Kidney epithelial cell (primary cell): ENCODE data around the gene TDRD7. TPM values are rescaled to one million over a fixed set of nuclear protein-coding genes. Genes with fewer than 3 reads are reported as not detected.

Experiments used
- DNase-seq: peaks from one replicate; pipeline ENCODE4 v3.0.0-alpha.2; 2010; ENCODE audit warnings: low read depth
- H3K27me3 ChIP-seq: 2 replicates; pipeline ENCODE4 v1.6.0; 2011; ENCODE audit warnings: low read length; ENCODE audit not compliant: control insufficient read depth, insufficient read depth
- H3K36me3 ChIP-seq: 2 replicates; pipeline ENCODE4 v1.5.1; 2011; ENCODE audit warnings: low read length; ENCODE audit not compliant: control insufficient read depth, insufficient read depth
- H3K4me3 ChIP-seq: 2 replicates; pipeline ENCODE4 v1.5.1; 2011; ENCODE audit warnings: low read depth, mild to moderate bottlenecking, control low read depth, low read length
- CTCF ChIP-seq: IDR thresholded peaks from 2 replicates; pipeline ENCODE4 v1.5.1; 2011; ENCODE audit warnings: mild to moderate bottlenecking, moderate library complexity, low read length, control low read depth, inconsistent platforms; ENCODE audit not compliant: insufficient read depth, poor library complexity, severe bottlenecking
- total RNA-seq: library from RNA; depleted of rRNA; stranded (reverse); fragments of >200 nt; gene quantifications from 2 replicates; pipeline ENCODE4 v1.2.3, GENCODE V29; 2015

TDRD7 gene
- total RNA-seq, 1 donor from 2014 or later: 8.3 TPM

GRCh38 chr9:97516111-97516510, 104.2 kb downstream of the TDRD7 start:
- no peaks in the 10 kb centered on the region for H3K27me3 ChIP-seq
- H3K36me3 ChIP-seq: no peaks in the 10 kb centered on the region
- no peak for TF ChIP-seq CTCF
- DNase-seq: no peak
- no peak overlapping the region for H3K4me3 ChIP-seq

GRCh38 chr9:97517331-97518089, 105.6 kb downstream of the TDRD7 start:
- TF ChIP-seq CTCF: no peak
- H3K4me3 ChIP-seq: no peak overlapping the region
- DNase-seq: no peak
- no peaks in the 10 kb centered on the region for H3K36me3 ChIP-seq
- H3K27me3 ChIP-seq: no peaks in the 10 kb centered on the region

- no peak for TF ChIP-seq CTCF
- no peaks in the 10 kb centered on the region for H3K27me3 ChIP-seq
Observed at GRCh38 chr9:97518166-97518908, 106.4 kb downstream of the TDRD7 start.

GRCh38 chr9:97518909-97519307, 107.0 kb downstream of the TDRD7 start:
- no peaks in the 10 kb centered on the region for H3K36me3 ChIP-seq
- no peaks in the 10 kb centered on the region for H3K27me3 ChIP-seq
- DNase-seq: peak; percentile 74
- no peak overlapping the region for H3K4me3 ChIP-seq
- TF ChIP-seq CTCF: no peak

More at GRCh38 chr9:97518166-97518908, 106.4 kb downstream of the TDRD7 start:
- no peak for DNase-seq
- H3K4me3 ChIP-seq: no peak overlapping the region
- no peaks in the 10 kb centered on the region for H3K36me3 ChIP-seq

DNA sequence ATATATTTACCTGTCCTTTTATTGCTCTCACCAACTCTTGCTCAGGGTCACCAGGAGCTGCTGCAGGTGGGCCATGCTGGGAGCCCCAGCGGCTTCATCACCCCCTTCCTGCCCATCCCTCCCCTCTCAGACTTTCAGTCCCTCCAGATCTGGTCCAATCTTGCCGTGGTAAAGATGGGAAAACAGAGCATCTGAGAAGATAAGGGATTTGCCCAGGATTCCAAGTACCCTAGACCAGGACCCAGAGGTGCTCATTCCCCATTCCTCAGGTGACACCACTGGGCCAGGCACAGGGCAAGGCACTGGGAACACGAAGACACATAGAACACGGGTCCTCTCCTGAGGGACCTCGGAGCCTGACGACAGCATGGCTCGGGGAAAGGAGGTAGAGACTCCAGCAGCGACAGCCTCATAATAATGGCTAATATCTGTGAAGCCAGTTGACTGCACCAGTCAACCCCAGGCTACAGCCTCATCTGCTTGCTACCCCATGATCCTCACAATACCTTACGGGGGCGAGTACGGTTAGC, 107.6 kb downstream of the TDRD7 start:
- no peak for TF ChIP-seq CTCF
- DNase-seq: no peak
- Histone ChIP-seq H3K27me3 (no peaks in the 10 kb centered on the region), H3K4me3 (no peak overlapping the region), H3K36me3 (no peaks in the 10 kb centered on the region)
